Stimulated activated CD4-positive, alpha-beta T cell treated with anti-CD3 and anti-CD28 coated beads, Interleukin-12 subunit alpha, Interleukin-12 subunit beta, amount 100 ng/mL, for 48 hours (primary cell): ENCODE results near the gene SLC26A8.

Experiments
- DNase-seq, 3 donors: peaks; one replicate each; pipeline ENCODE4 v3.0.0-alpha.2; 2020; ENCODE audit warnings: low read depth in 2 of 3, low spot score in 1 of 3

The SLC26A8 gene

DNA sequence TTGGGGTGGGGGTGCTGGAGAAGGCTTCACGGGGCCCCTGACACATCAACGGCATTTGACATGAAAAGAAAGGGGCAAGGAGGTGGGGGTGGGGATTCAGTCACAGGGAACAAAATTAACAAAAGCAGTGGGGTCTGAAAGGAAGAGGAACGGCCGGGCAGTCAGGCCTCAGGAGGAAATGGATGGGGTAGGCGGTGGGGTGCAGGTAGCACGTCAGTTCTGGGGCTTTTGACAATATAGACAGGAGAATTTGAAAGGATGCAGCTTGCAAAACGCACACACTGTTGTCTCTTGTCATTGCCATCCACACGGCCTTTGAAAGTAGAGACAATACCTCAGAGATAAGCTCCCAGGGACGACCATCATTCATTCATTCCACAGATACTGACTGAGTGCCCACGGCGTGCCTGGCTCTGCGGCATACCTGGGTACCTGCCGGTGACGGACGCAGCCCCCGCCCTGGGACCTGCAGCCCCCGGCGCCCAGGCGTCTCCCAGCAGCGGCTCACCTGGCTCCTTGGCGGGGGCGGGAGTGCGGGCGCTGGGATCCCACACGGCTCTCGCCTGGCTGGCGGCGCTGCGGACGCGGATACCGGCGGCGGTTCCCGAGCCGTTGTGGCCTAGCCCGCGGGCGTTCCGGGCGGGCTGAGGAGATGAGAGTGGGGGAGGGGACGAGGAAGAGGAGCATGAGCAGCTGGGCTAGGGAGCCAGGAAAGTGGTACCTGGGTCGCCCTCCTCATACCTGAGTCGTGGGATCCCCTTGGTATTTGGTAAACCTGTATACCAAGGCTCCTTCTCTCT lies at the start of gene SLC26A8:
Gene SLC26A8, minus strand, starts transcription at position 646 of the 800 bp plus-strand sequence. CDS start 4,934 bp downstream, outside the sequence.
- DNase-seq, result no peak

GRCh38 chr6:36073587-36073986 lies 49.1 kb upstream of the SLC26A8 start:
- DNase-seq, result no peak

DNA sequence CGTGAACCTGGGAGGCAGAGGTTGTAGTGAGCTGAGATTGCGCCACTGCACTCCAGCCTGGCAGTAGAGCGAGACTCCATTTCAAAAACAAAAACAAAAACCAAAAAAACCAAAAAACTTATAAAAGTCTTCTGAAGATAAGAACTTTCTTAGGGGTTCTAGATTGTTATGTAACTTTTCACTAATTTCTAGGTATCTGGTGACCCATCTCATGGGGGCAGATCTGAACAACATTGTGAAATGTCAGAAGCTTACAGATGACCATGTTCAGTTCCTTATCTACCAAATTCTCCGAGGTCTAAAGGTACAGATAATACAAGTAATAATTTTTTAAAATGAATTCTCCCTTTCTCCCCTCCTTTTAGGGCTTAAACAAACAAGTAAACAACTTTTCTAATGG lies 48.2 kb upstream of the SLC26A8 start:
- no peak for DNase-seq

- DNase-seq, result no peak
Observed at GRCh38 chr6:36071714-36072113, 47.3 kb upstream of the SLC26A8 start.

DNA sequence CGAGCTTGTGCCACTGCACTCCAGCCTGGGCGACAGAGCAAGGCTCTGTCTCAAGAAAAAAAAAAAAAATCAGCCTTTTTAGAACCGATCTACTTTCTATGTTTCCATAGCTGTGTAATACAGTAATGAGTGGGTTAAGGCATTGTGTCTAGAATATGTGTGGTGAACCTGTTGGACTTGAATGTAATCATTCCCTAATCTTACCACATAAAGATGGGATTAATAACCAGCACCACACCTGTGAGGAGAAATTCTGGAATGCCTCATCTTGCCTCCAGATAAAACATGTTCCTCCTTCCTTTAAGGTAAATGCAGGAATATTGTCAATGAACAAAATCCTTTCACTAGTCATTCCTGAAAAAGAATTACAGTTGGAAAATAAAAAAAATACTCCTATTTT lies 46.8 kb upstream of the SLC26A8 start:
- DNase-seq, result no peak

- DNase-seq, result no peak
Observed at GRCh38 chr6:36070252-36070651, 45.8 kb upstream of the SLC26A8 start.

- no peak for DNase-seq
Observed at GRCh38 chr6:36069573-36069972, 45.1 kb upstream of the SLC26A8 start.

DNA sequence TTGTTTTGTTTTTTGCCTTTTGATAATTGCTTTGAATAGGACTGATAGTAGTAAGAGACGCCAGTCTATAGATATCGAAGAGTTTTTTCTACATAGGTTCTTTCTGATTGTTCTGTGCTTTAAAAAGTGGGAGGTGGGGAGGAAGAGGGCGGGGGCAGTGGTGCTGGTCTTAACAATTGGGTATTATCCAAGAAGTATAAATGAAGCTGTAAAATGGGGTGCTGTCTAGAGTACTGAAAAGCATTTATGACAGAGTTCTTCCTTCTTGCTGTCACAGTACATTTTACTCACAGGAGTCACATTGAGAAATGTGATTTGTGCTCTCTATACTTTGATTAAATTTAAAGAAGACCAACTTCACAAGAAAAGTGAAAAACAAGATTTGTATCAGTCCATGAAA lies 44.1 kb upstream of the SLC26A8 start:
- no peak for DNase-seq

- no peak for DNase-seq
Observed at GRCh38 chr6:36068012-36068392, 43.6 kb upstream of the SLC26A8 start.

DNA sequence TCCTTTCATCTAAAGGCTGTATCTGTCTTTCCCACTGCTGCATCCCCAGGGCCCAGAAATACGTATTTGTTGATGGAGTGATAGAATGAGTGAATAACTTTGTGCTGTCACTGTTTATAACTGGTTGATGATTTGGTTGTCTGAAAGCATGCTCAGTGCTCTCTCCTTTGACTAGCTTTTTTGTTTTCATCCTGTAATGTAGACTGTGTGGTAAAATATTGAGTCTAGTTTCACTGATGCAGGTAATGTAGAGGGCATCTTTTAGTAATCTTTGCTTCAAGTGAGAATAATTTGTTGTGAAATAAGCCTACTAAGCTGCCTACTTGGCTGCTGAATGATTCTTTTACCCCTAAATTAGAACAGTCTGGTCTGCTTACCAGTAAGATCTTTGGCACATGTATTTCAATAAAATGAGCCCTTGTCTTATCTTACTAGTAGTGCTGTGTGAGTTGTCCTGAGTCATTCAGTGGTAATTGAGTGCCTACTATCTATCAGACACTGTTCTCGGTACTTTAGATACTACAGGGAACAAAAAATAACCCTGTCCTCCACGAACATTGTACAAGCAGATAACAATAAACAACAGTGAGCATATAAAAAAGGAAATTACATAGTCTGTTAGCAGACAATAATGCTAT lies 43.1 kb upstream of the SLC26A8 start:
- DNase-seq, result no peak

GRCh38 chr6:36066817-36067216 lies 42.4 kb upstream of the SLC26A8 start:
- DNase-seq, result no peak

DNA sequence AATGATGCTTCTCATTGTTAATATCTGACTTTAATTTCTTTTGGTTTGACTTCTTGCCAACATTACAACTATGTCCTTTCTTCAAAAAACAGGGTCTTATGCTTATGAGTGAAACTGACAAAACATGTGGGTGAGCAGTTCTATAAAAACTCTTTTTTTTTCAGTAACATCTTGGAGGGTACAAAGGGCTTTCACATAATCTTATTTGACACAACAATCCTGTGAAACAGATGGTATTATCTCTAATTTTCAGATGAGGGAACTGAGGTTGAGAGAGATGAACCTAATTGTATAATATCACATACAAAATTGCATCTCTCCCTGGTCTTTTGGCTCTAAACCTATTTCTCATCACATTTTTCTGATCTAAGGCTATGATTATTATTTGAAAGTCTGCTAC lies 41.5 kb upstream of the SLC26A8 start:
- no peak for DNase-seq

DNA sequence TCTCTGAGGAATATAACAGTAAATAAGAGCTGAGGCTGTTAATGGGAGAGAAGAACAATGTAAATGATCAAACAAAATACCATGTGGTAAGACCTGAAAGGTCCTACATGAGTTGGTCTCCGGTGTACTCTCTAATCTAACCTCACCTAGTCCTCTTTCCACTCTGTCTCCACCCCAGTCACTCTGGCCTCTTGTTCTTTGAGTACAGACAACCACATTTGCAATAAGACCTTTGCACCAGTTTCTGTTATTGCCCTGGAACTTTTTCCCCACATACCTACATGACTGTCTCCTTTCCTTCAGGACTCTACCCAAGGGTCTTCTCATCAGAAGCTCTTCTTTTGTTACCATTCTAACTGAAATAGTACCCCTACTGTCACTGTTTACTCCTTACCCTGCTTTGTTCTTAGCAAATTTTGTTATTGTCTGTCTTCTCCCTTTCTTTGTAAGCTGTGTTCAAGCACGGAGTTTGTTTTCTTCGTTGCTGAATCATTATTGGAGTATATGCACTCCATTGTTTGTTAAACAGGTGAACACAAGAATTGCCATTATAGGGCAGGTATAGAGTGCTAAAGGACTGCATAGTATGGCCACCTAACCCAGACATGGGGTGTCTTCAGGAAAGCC lies 40.4 kb upstream of the SLC26A8 start:
- no peak for DNase-seq

DNA sequence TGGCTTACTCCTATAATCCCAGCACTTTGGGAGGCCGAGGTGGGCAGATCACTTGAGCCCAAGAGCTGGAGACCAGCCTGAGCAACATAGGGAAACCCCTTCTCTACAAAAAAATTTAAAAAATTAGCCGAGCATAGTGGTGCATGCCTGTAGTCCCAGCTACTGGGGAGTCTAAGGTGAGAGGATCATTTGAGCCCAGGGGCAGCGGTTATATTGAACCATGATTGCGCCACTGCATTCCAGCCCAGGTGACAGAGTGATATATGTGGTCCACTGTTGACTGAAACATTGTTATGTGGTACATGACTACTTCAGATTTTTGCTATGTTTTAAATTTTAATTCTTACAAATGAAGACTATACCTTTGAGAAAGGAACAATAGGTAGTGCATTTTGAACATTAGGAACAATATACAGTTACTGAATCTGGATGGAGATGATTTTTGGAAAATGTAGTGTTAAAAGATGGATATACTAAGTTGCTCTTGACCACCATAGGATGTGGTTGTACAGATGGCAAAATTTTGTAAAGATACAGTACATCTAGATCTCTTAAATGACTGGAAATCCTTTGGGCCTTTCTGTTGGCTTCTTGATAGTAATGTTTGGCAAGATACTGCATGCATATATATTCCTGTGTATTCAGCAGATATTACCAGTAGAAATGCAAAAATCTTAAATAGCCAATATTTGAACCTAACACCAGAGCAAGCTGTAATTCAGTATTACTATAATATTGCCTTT lies 39.0 kb upstream of the SLC26A8 start:
- no peak for DNase-seq

GRCh38 chr6:36062247-36062646 lies 37.8 kb upstream of the SLC26A8 start:
- no peak for DNase-seq

DNA sequence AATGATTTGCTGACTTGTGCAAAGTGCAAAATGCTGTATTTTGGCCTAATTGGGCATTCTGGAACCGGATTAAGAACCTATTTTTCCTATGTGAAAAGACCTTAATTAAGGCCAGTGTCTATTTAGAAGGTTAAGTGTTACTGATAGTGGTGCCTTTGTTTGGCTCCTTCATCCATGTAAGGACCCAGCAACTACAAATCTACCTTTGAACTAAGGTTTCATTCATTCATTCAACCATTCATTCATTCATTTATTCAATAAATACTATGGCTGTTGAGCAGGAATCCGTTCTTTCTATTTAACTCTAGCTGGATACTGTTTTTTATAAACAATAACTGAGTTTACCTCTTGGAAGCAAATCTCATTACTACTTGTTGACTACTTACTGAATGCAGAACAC lies 36.8 kb upstream of the SLC26A8 start:
- no peak for DNase-seq

DNA sequence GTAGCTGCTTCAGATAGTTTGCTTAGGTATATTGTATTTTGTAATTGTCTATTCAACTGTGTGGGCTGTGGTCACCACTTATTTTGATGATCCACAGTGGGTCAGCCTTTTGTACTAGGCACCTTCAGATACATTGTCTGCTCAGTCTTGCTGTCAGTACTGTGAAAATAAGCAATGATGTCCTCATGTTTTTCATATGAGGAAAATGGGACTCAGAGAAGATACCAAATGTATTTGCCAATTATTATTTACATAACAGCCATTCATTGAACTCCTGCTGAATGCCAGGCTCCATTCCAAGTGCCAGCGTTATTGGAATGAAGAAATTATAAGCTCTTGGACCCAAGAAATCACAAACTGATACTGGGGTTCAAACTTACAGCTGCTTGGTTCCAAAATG lies 31.7 kb upstream of the SLC26A8 start:
- DNase-seq, result no peak

GRCh38 chr6:36054956-36055355 lies 30.5 kb upstream of the SLC26A8 start:
- DNase-seq, result no peak

DNA sequence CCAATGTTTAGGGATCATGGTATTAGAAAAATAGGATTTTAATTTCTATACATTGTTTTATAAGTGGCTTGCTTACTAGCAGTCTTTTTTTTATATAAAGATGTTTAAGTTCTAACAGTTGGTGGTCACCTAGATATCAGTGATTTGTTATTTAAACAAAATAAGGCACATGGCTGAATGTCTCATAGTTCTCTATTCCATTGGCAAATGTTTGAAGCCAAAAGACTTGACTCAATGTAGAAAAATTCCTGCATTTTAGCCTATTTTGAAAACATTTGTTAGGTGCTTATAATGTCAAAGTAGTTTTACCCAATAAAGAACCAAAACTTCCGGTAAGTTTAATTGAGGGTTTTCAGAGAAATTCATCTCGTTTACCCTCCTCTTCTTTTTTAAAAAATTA lies 30.0 kb upstream of the SLC26A8 start:
- DNase-seq, result no peak

- no peak for DNase-seq
Observed at GRCh38 chr6:36053878-36054277, 29.4 kb upstream of the SLC26A8 start.

- no peak for DNase-seq
Observed at GRCh38 chr6:36052097-36052496, 27.7 kb upstream of the SLC26A8 start.
